Activated naive CD8-positive, alpha-beta T cell treated with anti-CD3 and anti-CD28 coated beads, Interleukin-2, amount 50 U/mL, for 16 hours (primary cell): ENCODE data around the gene CFAP99.
"Not testable (repeated sequence)": the region's sequence is repeated elsewhere in the genome, so short reads cannot be mapped to it uniquely, and the experiment has no call there.

Experiments
- DNase-seq: peaks from one replicate; pipeline ENCODE4 v3.0.0-alpha.2; 2020; ENCODE audit warnings: low read depth, low spot score

The CFAP99 gene

DNA sequence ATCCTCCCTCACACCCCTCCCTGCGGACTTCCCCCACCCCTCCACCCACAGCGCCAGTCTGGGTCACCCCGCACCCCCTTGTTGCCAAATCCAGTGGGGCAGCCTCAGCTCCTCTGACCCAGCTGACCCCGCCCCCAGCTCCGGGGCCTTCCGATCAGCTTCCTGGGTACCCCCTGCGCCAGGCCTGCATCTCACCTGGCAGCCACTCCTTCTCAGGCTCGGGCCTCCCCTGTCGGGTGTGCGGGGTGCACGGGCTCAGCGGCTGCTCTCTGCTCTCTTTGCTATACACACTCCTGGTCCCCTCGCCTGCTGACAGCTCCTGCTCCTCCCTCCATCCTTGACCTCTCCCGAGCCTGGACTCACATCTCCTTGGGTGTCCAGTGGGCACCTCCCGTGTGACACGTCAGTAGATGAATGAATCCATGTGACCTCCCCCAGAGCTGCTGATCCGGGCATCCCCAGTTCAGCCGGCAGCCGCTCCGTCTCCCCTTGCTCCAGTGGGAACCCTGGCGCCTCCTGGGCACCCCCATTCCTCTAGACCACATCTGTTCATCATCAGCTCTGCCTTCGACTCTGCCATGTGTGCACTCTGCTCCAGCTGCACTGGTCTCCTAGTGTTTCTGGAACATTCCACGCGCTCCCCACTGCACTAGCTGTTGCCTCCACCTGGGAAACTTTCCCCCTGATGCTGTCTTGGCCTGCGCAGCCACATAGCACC, 9.9 kb downstream of the CFAP99 start:
- no peak for DNase-seq

GRCh38 chr4:2429945-2430757, 11.4 kb downstream of the CFAP99 start:
- DNase-seq, result not testable (repeated sequence)

DNA sequence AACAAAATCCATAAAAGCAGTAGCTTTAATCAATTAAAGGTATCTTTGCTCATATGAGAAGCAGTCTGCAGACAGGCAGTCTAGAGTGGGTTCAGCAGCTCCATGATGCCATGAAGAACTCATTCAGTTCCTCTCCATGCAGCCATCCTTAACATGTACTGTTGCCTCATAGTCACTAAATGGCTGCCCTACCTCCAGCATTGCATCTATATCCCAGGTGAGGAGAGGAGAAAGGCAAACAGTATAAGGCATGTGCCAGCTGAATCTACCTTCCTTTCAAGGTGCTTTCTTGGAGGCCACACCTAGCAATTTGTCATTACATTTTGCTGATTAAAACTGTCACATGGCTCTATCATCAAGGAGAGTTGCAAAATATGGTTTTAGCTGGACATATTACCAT, 13.2 kb downstream of the CFAP99 start:
- DNase-seq, result no peak

DNA sequence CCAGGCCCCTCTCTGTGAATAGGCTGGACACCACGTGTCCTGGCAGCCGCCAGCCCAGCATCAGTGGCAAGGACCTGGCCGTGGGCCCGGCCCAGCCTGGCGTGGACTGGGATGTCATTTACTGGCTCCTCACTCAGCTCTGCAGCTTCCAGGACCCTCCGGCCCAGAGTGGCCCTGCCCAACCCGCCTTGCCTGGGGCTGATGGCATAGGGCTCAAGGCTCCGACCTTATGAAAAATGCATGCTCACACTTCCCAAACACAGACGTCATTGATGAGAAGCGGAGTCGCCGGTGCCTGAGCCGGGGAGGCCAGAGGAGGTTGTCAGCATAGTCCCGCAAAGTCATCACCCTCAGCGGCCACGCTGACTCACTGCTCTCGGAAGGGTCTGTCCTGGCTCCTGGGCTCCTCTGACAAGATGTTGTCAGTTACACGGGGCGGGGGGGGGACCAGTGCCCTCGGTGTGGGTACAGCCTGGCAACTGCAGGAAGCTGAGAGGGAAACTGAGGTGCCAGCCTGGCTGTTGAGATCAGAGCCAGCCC, 14.3 kb downstream of the CFAP99 start:
- DNase-seq, result no peak

DNA sequence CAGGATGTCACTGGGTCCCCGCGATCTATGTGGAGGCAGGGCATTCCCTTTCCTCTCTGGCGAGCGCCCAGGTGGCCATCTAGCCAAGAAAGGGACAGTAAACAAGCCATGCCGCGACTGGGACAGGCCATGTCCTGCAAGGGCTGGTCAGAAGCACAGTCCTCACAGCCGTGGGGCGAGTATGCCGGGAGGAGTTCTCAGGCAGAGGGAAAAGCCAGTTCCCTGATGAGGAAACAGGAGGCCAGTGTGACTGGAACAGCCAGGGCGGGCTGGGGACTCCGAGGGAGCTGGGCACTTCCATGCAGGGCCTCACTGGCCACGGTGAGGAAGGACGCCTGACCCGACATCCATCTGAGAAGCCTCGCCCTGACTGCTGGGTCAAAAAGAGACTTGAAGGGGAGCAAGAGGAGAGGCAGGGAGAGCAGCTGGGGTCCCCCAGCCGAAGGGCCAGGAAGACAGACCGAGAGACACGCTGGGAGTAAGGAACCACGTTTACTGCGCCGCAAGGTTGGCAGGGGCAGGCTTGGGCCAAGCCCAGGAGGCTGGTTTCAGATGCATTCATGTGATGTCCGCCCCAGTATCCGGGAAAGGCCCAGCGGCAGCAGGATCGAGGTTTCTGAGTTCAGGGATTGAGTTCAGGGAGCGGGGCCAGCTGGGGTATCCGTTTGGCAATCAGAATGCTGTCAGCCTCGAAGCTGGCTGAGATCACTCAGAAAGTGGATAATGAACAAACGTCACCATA, 15.0 kb downstream of the CFAP99 start:
- DNase-seq, result no peak

DNA sequence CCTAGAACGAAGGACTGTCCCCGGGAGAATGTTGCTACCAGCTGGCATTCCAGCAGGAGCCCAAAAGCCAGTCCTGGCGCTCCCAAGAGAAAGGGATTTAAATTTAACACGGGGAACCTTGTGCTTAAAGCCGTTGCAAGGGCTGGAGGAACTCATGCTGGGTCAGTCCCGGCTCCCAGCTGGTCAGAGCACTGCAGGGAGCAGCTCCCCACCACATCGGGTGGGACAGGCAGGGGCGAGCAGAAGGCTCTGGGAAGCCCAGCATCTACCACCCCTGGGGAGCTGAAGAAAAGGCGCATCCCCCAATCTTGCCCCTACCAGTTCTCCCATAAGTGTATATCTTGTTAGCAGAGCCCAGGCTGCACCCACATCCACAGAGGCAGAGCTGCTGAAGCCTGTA, 15.7 kb downstream of the CFAP99 start:
- no peak for DNase-seq

- DNase-seq, result no peak
Observed at GRCh38 chr4:2436301-2436700, 17.5 kb downstream of the CFAP99 start.

- DNase-seq, result no peak
Observed at GRCh38 chr4:2436761-2437474, 18.2 kb downstream of the CFAP99 start.

DNA sequence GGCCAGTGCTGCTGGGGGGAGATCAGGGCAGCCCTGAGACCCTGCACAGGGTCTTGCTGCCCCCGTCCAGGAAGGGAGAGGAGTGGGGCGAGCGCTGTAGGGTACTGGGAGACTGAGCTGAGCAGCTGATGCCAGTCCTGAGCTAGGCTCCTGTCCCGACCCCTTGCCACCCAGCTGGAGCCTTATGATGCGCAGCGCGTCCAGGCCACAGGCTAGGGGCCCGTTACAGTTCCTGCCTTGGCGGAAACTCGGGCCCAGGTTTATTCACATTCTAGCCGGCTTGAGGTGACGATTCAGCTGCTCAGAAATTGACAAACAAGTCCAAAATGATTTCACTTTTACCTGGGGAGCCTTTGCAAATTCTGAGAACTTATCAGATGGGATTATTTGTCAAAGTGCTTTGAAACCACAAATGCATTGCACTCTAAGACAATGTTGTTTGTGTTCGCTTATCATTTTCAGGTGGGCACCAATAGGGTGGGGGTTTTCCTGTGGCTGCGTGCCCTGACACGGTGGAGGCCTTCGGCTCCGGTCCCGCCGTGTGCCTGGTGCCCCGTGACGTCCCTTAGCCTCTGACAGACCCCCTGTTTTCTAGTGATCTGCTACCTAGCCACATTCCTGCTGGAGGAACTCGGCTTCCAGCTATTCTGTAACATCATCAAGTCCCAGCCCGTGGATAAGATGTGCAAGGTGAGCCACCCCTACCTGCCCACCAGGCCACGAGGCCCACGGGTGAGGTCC, 18.9 kb downstream of the CFAP99 start:
- no peak for DNase-seq

DNA sequence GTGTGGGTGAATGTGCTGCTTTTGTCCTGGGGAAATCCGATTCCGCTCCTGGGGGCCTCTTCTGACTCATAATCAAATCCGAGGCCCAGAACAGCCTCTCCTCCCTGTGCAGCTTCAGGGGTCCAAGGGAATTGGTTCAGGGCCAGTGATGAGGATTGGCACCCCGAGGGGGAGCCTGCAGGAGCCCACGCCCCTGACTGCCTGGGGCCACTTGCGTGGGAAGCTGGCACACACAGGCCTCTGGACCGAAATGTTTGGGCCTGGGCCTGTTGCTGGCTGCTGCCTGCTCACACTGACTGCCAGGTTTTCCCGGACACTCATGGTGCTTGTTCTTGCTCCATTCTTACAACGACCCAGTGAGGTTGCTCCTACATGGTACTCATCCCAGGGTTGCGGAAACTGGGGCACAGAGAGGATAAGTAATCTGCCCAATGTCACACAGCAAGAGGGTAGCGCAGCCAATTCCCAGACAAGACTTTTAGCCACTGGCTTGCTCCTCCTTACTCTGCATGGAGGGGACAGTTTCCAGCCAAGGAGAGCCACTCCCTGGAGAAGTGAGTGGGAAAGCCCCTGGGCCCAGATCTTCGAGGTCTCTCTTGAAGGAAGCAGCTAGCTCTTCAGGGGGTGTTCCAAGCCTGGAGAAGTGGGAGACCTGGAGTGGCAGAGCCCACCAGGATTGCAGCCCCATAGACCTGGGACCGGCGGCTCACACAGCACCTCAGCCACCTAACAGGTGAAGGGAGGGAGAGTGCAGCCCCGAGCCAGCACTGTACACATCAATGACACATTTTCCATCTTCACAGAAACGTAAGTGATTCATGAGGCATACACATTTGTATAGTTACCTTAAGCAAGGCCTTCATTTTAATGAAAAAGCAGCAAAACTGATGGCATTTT, 20.3 kb downstream of the CFAP99 start:
- DNase-seq, result no peak

DNA sequence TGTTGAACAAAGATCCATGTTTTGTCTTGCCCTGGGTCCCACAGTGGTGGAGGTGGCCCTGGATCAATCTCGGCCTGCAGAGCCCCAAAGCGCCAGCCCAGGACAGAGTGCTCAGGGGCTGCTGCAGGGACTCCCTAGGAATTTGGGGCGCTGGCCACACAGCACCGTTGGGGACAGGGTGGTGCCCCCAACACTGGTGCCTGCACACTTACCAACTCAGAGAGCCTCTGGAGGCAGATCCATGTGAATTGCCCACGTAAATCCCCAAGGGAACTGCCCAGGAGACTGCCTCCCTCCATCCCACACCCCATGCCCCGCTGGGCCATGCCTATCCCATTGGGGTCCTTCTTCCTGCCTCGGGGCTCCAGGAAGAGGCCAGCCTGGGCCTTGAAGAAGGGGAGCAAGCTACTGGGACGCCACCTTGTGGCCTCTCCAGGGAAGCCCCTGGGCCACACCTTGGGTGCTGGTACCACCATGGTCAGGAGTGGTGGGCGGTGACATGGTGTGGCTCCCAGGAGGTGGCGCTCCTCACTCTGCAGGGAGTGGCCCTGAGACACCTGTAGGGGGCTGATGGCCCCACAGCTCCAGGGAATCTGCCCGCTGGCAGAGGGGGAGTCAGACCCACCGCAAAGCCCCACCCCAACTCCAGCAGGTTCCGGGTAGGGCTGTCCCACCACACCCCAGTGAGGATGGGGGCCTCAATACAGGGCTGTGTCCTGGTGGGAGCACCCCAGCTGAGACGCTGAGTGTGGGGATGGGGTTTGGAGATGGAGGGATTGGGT, 22.8 kb downstream of the CFAP99 start:
- peak; percentile 42 for DNase-seq

DNA sequence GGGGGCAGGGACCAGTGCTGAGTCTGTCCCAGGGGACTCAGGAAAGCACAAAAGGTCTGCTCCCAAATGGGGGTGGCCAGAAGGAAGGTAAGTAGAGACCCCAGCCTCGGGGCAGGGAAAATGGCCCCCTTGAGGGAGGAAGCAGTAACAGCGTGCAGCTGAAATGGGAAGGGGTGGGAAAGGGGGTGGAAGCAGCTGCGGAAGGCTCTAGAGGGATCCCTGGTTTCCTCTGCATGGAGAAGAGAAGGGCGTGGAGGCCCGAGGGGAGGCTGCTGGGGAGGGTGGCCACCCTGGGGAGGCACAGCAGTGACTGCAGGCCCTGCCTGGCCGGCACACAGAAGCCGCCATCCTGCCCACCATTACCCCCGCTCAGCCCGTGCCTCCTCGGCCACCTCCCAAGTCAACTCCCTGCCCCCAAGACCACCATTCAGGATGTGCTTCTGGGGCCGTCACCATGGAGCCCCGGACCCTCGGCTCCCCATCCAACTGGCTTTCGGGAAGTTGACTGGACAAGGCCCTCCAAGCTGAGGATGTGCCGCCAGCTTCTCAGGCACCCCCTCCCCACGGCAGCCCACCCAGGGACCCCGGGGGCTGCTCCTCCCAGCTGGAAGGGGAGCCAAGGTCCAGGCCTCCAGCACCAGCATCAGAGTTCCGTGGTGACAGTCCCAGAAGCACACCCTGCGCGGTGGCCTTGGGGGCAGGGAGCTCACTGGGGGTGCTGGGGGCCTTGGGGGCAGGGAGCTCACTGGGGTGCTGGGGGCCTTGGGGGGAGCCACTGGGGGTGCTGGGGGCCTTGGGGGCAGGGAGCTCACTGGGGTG, 23.6 kb downstream of the CFAP99 start:
- DNase-seq, result no peak

GRCh38 chr4:2443061-2443730, 24.4 kb downstream of the CFAP99 start:
- DNase-seq, result no peak

DNA sequence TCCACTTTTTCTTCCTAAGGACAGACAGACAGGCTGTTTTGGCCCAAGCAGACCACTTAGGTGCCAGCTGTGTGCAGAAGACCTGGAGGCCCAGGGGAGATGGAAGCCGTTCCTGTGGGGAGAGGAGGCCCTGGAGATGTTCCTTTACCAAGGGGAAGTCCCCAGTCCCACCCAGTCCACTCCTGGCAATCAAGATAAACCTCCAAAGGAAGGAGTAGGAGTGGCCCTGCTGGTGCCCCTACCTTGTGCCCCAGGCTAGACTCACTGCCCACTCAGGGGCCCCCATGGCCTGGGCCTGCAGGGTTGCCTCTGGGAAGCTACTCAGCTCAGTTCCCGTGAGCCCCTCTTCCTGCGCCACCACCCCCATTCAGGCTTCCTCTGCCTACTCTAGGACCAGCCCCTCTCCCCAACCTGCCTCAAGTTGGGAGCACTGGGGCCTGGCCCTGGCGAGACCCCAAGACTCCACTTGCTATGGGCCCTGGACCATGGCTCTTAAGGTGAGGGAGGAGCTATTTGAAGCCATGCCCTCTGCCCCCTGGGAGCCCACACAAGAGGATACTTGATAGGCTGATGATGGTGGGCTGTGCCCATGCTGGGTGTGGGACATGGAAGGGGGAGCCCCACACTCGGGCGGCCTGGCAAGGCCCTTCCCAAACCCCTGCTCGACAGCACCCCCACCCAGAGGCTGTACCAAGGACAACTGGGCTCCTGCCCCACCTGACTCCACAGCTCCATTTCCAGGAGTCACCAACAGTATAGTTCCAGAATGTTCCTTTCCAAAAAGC, 25.4 kb downstream of the CFAP99 start:
- DNase-seq, result no peak

GRCh38 chr4:2445130-2445529, 26.4 kb downstream of the CFAP99 start:
- DNase-seq, result no peak

- DNase-seq, result no peak
Observed at GRCh38 chr4:2445571-2445970, 26.8 kb downstream of the CFAP99 start.
